ENCODE results near the gene MPDU1. TPM values are rescaled to one million over a fixed set of nuclear protein-coding genes. Genes with fewer than 3 reads are reported as not detected.
A peak's percentile ranks its signal among the peaks of the same experiment; 100 is the strongest.

MPDU1 gene
- total and polyA plus RNA-seq, 2 experiments from 2014 or later = 109 to 201 TPM

DNA sequence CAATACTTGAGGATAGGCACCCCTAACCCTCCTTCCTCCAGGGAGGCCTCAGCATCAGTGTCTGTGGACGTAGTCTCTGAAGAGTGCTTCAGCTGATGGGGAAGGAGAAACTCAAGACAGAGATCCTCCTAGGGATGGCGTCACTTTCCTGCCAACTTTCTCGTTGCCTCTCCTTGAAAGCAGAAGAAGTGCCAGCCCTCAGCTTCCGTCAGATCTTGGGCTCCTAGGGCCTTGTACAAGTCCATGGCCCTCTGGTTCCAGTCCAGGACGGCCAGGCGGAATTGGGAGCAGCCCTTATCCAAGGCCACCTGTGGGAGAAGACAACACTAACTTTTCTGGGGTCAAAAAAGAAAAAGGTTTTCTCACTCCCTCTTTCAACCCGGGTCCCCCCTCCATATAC lies 42.7 kb downstream of the MPDU1 start:
- 95% methylated on average over 7 of the region's 7 CpGs for WGBS (ENCODE audit: low lambda C conversion rate, missing lambda C conversion rate)
- peak overlapping the region; percentile 99 for H3K27ac ChIP-seq
- DNase-seq (ENCODE audit: low spot score) = no peak
- H3K4me2 ChIP-seq = peak overlapping the region; percentile 96
- no peaks in the 10 kb centered on the region for H3K27me3 ChIP-seq
- no peaks in the 10 kb centered on the region for H3K9me2 ChIP-seq (replicated peaks; ENCODE audit: insufficient read depth)
- H3K79me2 ChIP-seq = peaks cover 24% of the 10 kb centered on the region
- TF ChIP-seq CTCF (IDR thresholded peaks at IDR 0.05; ENCODE audit: poor library complexity) (no peak), EZH2 (IDR thresholded peaks at IDR 0.05; ENCODE audit: borderline replicate concordance) (no peak), EZH2phosphoT487 (IDR thresholded peaks at IDR 0.05; ENCODE audit: low read depth, severe bottlenecking, unreplicated experiment) (no peak)
- H3K36me3 ChIP-seq (replicated peaks; ENCODE audit: insufficient read depth, low read depth) = no peaks in the 10 kb centered on the region
- H3K4me3 ChIP-seq = peak overlapping the region; percentile 71
- H4K20me1 ChIP-seq (ENCODE audit: insufficient read depth, poor library complexity, severe bottlenecking) = no peaks in the 10 kb centered on the region
- H2AFZ ChIP-seq = no peak overlapping the region
- peaks cover 19% of the 10 kb centered on the region for H3K4me1 ChIP-seq (ENCODE audit: insufficient read depth)
- no peaks in the 10 kb centered on the region for H3K9me3 ChIP-seq (ENCODE audit: low read depth)

- DNase-seq (ENCODE audit: low spot score) = no peak
- Histone ChIP-seq H4K20me1 (ENCODE audit: insufficient read depth, poor library complexity, severe bottlenecking) (no peaks in the 10 kb centered on the region), H3K4me3 (peak overlapping the region; percentile 71), H3K4me1 (ENCODE audit: insufficient read depth) (peaks cover 19% of the 10 kb centered on the region), H3K9me2 (replicated peaks; ENCODE audit: insufficient read depth) (no peaks in the 10 kb centered on the region), H3K4me2 (peak overlapping the region; percentile 96), H3K79me2 (peaks cover 24% of the 10 kb centered on the region), H3K36me3 (replicated peaks; ENCODE audit: insufficient read depth, low read depth) (no peaks in the 10 kb centered on the region), H3K9me3 (ENCODE audit: low read depth) (no peaks in the 10 kb centered on the region), H3K27me3 (no peaks in the 10 kb centered on the region), H2AFZ (peak overlapping the region; percentile 70), H3K27ac (peak overlapping the region; percentile 99)
- TF ChIP-seq EZH2 (IDR thresholded peaks at IDR 0.05; ENCODE audit: borderline replicate concordance) (no peak), EZH2phosphoT487 (IDR thresholded peaks at IDR 0.05; ENCODE audit: low read depth, severe bottlenecking, unreplicated experiment) (no peak), CTCF (IDR thresholded peaks at IDR 0.05; ENCODE audit: poor library complexity) (no peak)
- 11% methylated on average over 6 of the region's 6 CpGs for WGBS (ENCODE audit: low lambda C conversion rate, missing lambda C conversion rate)
Observed at GRCh38 chr17:7626956-7627249, 43.3 kb downstream of the MPDU1 start.

GRCh38 chr17:7627250-7628121 lies 43.8 kb downstream of the MPDU1 start, which contains the start of gene SAT2:
TSS of gene SAT2 (minus strand) at chr17:7627821. CDS start at chr17:7627635, 186 bp downstream.
- peaks cover 19% of the 10 kb centered on the region for H3K4me1 ChIP-seq (ENCODE audit: insufficient read depth)
- 2% methylated on average over 35 of the region's 54 CpGs for WGBS (ENCODE audit: low lambda C conversion rate, missing lambda C conversion rate)

More at GRCh38 chr17:7627250-7628121, 43.8 kb downstream of the MPDU1 start, which contains the start of gene SAT2:
- Histone ChIP-seq H3K27ac (peak within 1 kb of the TSS; percentile 99), H3K27me3 (no peaks in the 10 kb centered on the region), H3K4me3 (peak within 1 kb of the TSS; percentile 71), H4K20me1 (ENCODE audit: insufficient read depth, poor library complexity, severe bottlenecking) (no peaks in the 10 kb centered on the region), H3K36me3 (replicated peaks; ENCODE audit: insufficient read depth, low read depth) (no peaks in the 10 kb centered on the region), H3K9me3 (ENCODE audit: low read depth) (no peaks in the 10 kb centered on the region), H3K4me2 (peak within 1 kb of the TSS; percentile 96), H3K79me2 (peaks cover 24% of the 10 kb centered on the region), H2AFZ (peak within 1 kb of the TSS; percentile 70), H3K9me2 (replicated peaks; ENCODE audit: insufficient read depth) (no peaks in the 10 kb centered on the region)
- peak; percentile 96 for DNase-seq (ENCODE audit: low spot score)
- TF ChIP-seq EZH2phosphoT487 (IDR thresholded peaks at IDR 0.05; ENCODE audit: low read depth, severe bottlenecking, unreplicated experiment) = no peak
- no peak for TF ChIP-seq EZH2 (IDR thresholded peaks at IDR 0.05; ENCODE audit: borderline replicate concordance)
- TF ChIP-seq CTCF (IDR thresholded peaks at IDR 0.05; ENCODE audit: poor library complexity) = no peak

Measured in hepatocyte (in vitro differentiated cells).